A549 (cell line): ENCODE measurements around the gene BCR.

Source experiments
- EP300 ChIP-seq, 2 experiments: fragments of >200 bp; sonication (Bioruptor Twin); formaldehyde crosslinking; IDR thresholded peaks; 2 replicates in 1 of 2; 3 replicates in 1 of 2; pipeline ENCODE4 v1.6.1; 2016 to 2017
- RFX5 ChIP-seq: fragments of 450-650 bp; IDR thresholded peaks from 2 replicates; pipeline ENCODE4 v1.7.1; 2014; ENCODE audit warnings: antibody characterized with exemption, mild to moderate bottlenecking, moderate library complexity
- TF ChIP-seq, protein P1 (sequence below): fragments of 200-600 bp; sonication (generic); IDR thresholded peaks from 2 replicates; pipeline ENCODE4 v1.6.1; 2016; ENCODE audit warnings: antibody characterized with exemption, mild to moderate bottlenecking, moderate library complexity

GRCh38 chr22:23157560-23158515, 22.5 kb upstream of the BCR start:
- TF ChIP-seq EP300 (IDR thresholded peaks at IDR 0.05) = no peak
- TF ChIP-seq, protein P1, sequence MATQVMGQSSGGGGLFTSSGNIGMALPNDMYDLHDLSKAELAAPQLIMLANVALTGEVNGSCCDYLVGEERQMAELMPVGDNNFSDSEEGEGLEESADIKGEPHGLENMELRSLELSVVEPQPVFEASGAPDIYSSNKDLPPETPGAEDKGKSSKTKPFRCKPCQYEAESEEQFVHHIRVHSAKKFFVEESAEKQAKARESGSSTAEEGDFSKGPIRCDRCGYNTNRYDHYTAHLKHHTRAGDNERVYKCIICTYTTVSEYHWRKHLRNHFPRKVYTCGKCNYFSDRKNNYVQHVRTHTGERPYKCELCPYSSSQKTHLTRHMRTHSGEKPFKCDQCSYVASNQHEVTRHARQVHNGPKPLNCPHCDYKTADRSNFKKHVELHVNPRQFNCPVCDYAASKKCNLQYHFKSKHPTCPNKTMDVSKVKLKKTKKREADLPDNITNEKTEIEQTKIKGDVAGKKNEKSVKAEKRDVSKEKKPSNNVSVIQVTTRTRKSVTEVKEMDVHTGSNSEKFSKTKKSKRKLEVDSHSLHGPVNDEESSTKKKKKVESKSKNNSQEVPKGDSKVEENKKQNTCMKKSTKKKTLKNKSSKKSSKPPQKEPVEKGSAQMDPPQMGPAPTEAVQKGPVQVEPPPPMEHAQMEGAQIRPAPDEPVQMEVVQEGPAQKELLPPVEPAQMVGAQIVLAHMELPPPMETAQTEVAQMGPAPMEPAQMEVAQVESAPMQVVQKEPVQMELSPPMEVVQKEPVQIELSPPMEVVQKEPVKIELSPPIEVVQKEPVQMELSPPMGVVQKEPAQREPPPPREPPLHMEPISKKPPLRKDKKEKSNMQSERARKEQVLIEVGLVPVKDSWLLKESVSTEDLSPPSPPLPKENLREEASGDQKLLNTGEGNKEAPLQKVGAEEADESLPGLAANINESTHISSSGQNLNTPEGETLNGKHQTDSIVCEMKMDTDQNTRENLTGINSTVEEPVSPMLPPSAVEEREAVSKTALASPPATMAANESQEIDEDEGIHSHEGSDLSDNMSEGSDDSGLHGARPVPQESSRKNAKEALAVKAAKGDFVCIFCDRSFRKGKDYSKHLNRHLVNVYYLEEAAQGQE = no peak
- TF ChIP-seq RFX5 = no peak
